ENCODE results near the gene AGFG1. TPM values are rescaled to one million over a fixed set of nuclear protein-coding genes. Genes with fewer than 3 reads are reported as not detected.

The AGFG1 gene
- total RNA-seq, 1 donor from 2014 or later, result 139 TPM

GRCh38 chr2:227450926-227451654, 20.9 kb upstream of the AGFG1 start:
- no peaks in the 10 kb centered on the region for H3K9me3 Mint-ChIP-seq
- no peak for DNase-seq (ENCODE audit: low spot score)
- H3K27ac Mint-ChIP-seq, result no peak overlapping the region
- intact Hi-C loops (cut with micrococcal nuclease), result no loop called here
- peaks cover 8% of the 10 kb centered on the region for H3K4me1 Mint-ChIP-seq (ENCODE audit: low read depth)
- H3K36me3 Mint-ChIP-seq (ENCODE audit: low read depth), result no peaks in the 10 kb centered on the region
- no peaks in the 10 kb centered on the region for H3K27me3 Mint-ChIP-seq (ENCODE audit: low read depth)
- no peak overlapping the region for H3K4me3 Mint-ChIP-seq (ENCODE audit: low read depth)

DNA sequence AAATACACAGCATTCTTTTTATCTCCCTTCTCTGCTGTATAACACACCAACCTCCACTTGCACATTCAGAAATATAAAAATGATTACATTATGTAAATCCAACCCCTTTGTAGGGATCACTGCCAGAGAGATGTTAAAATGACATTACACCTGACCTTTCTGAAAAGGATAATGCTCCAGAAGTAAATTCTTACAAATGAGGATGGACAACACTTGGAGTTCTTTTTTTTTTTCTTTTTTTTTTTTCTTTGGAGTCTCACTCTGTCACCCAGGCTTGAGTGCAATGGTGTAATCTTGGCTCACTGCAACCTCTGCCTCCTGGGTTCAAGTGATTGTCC, 20.3 kb upstream of the AGFG1 start:
- no peaks in the 10 kb centered on the region for H3K36me3 Mint-ChIP-seq (ENCODE audit: low read depth)
- H3K4me3 Mint-ChIP-seq (ENCODE audit: low read depth), result no peak overlapping the region
- no peaks in the 10 kb centered on the region for H3K27me3 Mint-ChIP-seq (ENCODE audit: low read depth)
- H3K9me3 Mint-ChIP-seq, result no peaks in the 10 kb centered on the region
- intact Hi-C loops (cut with micrococcal nuclease), result no loop called here
- DNase-seq (ENCODE audit: low spot score), result no peak
- H3K27ac Mint-ChIP-seq, result no peak overlapping the region
- H3K4me1 Mint-ChIP-seq (ENCODE audit: low read depth), result peaks cover 12% of the 10 kb centered on the region

GRCh38 chr2:227453810-227454209, 18.1 kb upstream of the AGFG1 start:
- Mint-ChIP-seq H3K4me3 (ENCODE audit: low read depth) (no peak overlapping the region), H3K9me3 (no peaks in the 10 kb centered on the region), H3K4me1 (ENCODE audit: low read depth) (peaks cover 18% of the 10 kb centered on the region), H3K27ac (no peak overlapping the region), H3K27me3 (ENCODE audit: low read depth) (no peaks in the 10 kb centered on the region), H3K36me3 (ENCODE audit: low read depth) (no peaks in the 10 kb centered on the region)
- intact Hi-C loops (cut with micrococcal nuclease), result no loop called here
- no peak for DNase-seq (ENCODE audit: low spot score)

- H3K4me3 Mint-ChIP-seq (ENCODE audit: low read depth), result no peak overlapping the region
- no peak overlapping the region for H3K27ac Mint-ChIP-seq
- H3K27me3 Mint-ChIP-seq (ENCODE audit: low read depth), result no peaks in the 10 kb centered on the region
- no peaks in the 10 kb centered on the region for H3K36me3 Mint-ChIP-seq (ENCODE audit: low read depth)
- H3K9me3 Mint-ChIP-seq, result no peaks in the 10 kb centered on the region
- intact Hi-C loops (cut with micrococcal nuclease), result no loop called here
- no peak for DNase-seq (ENCODE audit: low spot score)
- H3K4me1 Mint-ChIP-seq (ENCODE audit: low read depth), result peaks cover 20% of the 10 kb centered on the region
Measured at GRCh38 chr2:227454323-227454860, 17.6 kb upstream of the AGFG1 start.

GRCh38 chr2:227455200-227455599, 16.8 kb upstream of the AGFG1 start:
- DNase-seq (ENCODE audit: low spot score), result no peak
- H3K9me3 Mint-ChIP-seq, result no peaks in the 10 kb centered on the region
- H3K36me3 Mint-ChIP-seq (ENCODE audit: low read depth), result no peaks in the 10 kb centered on the region
- intact Hi-C loops (cut with micrococcal nuclease), result no loop called here
- H3K4me3 Mint-ChIP-seq (ENCODE audit: low read depth), result no peak overlapping the region
- H3K27ac Mint-ChIP-seq, result no peak overlapping the region
- H3K4me1 Mint-ChIP-seq (ENCODE audit: low read depth), result peaks cover 25% of the 10 kb centered on the region
- no peaks in the 10 kb centered on the region for H3K27me3 Mint-ChIP-seq (ENCODE audit: low read depth)

DNA sequence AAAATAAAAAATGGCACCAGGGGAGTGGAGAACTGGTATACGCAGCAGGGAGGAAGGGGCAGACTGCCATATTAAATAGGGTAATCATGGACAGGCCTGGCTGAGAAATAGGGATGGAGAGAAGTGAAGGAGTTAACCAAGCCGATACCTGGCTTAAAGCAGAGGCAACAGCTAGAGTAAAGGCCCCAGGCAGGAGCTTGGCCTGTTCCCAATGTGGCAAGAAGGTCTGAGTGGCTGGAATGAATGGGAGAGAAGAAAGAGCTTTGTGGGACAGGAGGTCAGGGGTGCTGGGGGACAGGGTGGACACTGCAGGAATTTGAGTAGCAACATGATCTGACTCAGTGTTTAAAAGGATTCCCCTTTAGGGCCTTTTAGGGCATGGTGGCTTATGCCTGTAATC, 15.9 kb upstream of the AGFG1 start:
- Mint-ChIP-seq H3K9me3 (no peaks in the 10 kb centered on the region), H3K4me3 (ENCODE audit: low read depth) (no peak overlapping the region), H3K27ac (peak overlapping the region; percentile 49), H3K27me3 (ENCODE audit: low read depth) (no peaks in the 10 kb centered on the region), H3K4me1 (ENCODE audit: low read depth) (peaks cover 32% of the 10 kb centered on the region), H3K36me3 (ENCODE audit: low read depth) (no peaks in the 10 kb centered on the region)
- intact Hi-C loops (cut with micrococcal nuclease), result no loop called here
- no peak for DNase-seq (ENCODE audit: low spot score)

- Mint-ChIP-seq H3K4me3 (ENCODE audit: low read depth) (no peak overlapping the region), H3K4me1 (ENCODE audit: low read depth) (peaks cover 35% of the 10 kb centered on the region), H3K9me3 (no peaks in the 10 kb centered on the region), H3K27ac (no peak overlapping the region), H3K36me3 (ENCODE audit: low read depth) (no peaks in the 10 kb centered on the region), H3K27me3 (ENCODE audit: low read depth) (no peaks in the 10 kb centered on the region)
- intact Hi-C loops (cut with micrococcal nuclease), result no loop called here
- DNase-seq (ENCODE audit: low spot score), result no peak
Measured at GRCh38 chr2:227456772-227457171, 15.2 kb upstream of the AGFG1 start.

DNA sequence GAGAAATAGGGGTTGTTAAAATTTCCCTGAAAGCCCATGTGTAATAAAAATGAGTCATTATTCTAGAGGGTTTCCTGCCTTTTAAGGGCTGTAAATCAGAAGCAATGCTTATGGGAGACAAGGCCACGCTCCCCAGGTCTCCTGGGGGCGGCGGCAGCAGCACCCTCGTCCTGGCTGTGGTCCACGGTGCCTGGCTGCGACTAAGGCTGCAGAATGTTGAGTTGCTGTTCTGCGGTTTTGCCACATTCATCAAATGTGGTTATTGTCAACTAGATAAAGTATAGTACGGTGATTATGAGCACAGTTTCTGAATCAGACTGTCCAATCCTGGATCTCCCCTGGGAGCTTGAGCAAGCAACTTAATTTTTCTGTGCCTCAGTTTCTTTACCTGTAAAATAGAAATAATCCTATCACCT, 11.9 kb upstream of the AGFG1 start:
- Mint-ChIP-seq H3K27ac (peak overlapping the region; percentile 88), H3K9me3 (no peaks in the 10 kb centered on the region)

DNA sequence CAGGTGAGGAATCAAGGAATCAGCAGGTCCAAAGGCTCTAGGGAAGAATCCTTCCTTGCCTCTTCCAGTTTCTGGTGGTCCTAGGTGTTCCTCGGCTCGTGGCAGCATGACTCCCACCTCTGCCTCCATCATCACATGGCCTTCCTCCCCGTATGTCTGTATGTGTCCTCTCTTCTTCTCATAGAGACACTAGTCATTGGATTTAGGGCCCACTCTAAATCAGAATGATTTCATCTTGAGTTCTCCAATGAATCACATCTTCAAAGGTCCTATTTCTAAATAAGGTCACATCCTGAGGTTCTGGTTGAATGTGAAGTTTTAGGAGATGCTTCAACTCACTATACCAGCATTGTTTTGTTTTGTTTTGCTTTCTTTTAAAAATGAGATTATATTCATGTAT, 11.1 kb upstream of the AGFG1 start:
- intact Hi-C loops (cut with micrococcal nuclease), result loop anchor here (2.0 to 5.0 kb wide), 5 partner anchors 34 to 624 kb away; partner anchors contain the start of genes MFF and RHBDD1
- DNase-seq (ENCODE audit: low spot score), result no peak
- peak overlapping the region; percentile 88 for H3K27ac Mint-ChIP-seq

More for the DNA sequence above, 11.9 kb upstream of the AGFG1 start:
- Mint-ChIP-seq H3K27me3 (ENCODE audit: low read depth) (no peaks in the 10 kb centered on the region), H3K4me3 (ENCODE audit: low read depth) (peak overlapping the region; percentile 27), H3K4me1 (ENCODE audit: low read depth) (peaks cover 61% of the 10 kb centered on the region), H3K36me3 (ENCODE audit: low read depth) (peaks cover 3% of the 10 kb centered on the region)
- peak; percentile 45 for DNase-seq (ENCODE audit: low spot score)
- intact Hi-C loops (cut with micrococcal nuclease), result loop anchor here (2.0 to 5.0 kb wide), 5 partner anchors 33 to 623 kb away; partner anchors contain the start of genes MFF and RHBDD1

DNA sequence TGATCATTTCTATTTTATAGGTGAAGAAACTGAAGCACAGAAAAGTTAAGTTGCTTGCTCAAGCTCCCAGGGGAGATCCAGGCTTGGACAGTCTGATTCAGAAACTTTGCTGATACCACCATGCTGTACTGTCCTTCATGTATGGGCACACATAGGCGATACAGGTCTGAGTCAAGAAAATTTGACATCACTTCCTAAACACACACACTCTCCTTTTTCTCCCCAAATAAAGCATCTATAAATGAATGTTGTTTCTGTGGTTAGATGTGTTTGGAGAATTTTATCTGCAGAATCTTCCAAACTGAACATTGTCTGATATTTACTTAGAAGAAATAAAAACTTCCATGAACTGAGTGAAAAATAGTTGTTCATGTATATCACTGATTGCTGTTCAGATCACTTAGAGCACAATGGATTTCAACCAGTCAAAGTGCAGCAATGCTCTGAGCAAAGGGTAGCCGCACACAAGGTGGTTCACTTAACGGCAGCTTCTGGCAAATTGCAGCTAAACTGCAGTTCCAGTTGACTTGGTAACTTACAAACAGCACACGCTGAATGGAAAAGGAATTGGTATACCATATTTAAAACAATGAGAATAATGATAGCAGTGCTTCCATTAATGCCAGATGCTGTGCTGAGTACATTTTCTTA, 10.0 kb upstream of the AGFG1 start:
- Mint-ChIP-seq H3K36me3 (ENCODE audit: low read depth) (peaks cover 3% of the 10 kb centered on the region), H3K4me3 (ENCODE audit: low read depth) (peak overlapping the region; percentile 49), H3K27me3 (ENCODE audit: low read depth) (no peaks in the 10 kb centered on the region), H3K9me3 (no peaks in the 10 kb centered on the region), H3K27ac (peak overlapping the region; percentile 88), H3K4me1 (ENCODE audit: low read depth) (peaks cover 62% of the 10 kb centered on the region)
- intact Hi-C loops (cut with micrococcal nuclease), result loop anchor here (1.0 to 5.0 kb wide), 8 partner anchors 10 to 625 kb away; partner anchors contain the start of genes AGFG1, MFF and RHBDD1
- no peak for DNase-seq (ENCODE audit: low spot score)

More for the DNA sequence above, 11.1 kb upstream of the AGFG1 start:
- Mint-ChIP-seq H3K36me3 (ENCODE audit: low read depth) (peaks cover 3% of the 10 kb centered on the region), H3K4me3 (ENCODE audit: low read depth) (no peak overlapping the region), H3K9me3 (no peaks in the 10 kb centered on the region), H3K27me3 (ENCODE audit: low read depth) (no peaks in the 10 kb centered on the region), H3K4me1 (ENCODE audit: low read depth) (peaks cover 61% of the 10 kb centered on the region)

DNA sequence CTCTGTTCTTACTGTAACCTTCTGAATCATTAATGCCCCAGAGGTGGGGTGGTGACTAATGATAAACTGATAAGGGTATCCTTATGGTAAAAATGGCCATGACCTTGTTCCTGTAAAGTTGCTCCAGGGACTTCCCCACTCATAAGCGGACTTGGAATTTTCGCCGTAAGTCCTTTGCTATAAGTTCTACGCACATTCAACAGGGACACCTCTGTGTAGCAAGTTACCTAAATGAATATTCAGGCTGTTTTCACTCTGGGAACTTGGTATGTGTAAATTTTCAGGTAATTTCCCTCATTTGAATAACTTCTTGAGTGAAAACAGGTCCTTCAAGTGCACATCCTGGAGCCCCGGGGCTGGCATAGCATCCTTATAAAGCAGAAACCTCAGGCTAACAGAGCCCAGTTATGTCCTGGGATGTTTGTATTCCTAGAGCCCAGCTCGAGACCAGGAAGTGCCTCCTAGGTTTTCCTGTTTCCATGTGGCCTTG, 9.4 kb upstream of the AGFG1 start:
- Mint-ChIP-seq H3K36me3 (ENCODE audit: low read depth) (peaks cover 3% of the 10 kb centered on the region), H3K9me3 (no peaks in the 10 kb centered on the region), H3K27ac (peak overlapping the region; percentile 88), H3K27me3 (ENCODE audit: low read depth) (no peaks in the 10 kb centered on the region), H3K4me3 (ENCODE audit: low read depth) (no peak overlapping the region), H3K4me1 (ENCODE audit: low read depth) (peaks cover 63% of the 10 kb centered on the region)
- intact Hi-C loops (cut with micrococcal nuclease), result loop anchor here (1.0 to 5.0 kb wide), 5 partner anchors 10 to 625 kb away; partner anchors contain the start of genes AGFG1 and RHBDD1
- no peak for DNase-seq (ENCODE audit: low spot score)

DNA sequence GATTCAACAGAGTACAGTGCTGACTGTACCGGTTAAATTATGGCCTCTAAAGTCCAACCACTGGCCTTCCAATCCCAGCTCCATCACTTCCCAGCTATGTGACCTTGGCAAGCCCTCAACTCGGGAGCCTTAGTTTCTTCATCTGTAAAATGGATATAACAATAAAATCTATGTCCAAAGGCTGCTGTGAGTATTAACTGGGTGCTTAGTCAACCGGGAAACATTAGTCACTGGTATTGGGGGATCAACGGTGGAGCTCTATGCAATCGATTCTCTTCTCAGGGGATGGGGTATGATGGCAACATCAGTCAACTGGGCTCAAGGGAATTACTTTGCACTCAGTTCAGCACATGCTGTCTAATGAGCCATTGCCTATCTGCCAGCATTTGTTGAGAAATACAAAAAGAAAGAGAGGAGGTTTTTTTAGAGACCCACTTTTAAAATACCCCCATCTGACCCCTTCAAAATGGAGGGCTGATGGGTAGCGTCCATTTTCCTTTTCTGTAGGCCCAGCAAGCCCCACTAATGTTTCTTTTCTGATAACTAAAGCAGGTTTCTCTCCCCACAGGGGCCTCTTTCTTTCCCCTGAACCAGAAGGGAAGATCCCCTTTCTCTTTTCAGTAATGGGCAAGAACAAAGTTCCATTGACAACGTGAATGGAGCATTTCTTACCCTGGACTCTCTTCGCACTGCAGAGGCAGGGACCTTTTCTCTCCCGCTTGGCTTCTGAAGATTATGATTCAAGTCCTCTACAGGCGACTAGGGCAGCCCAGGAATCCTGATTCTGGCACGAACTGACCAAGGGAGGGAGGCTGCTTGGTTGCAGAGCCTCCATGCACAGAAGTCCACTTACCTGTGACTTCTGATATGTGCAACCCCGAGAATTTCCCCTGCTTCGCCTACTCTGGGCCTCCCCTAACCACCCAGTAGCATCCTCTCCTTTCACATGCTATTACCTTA, 8.7 kb upstream of the AGFG1 start:
- Mint-ChIP-seq H3K27me3 (ENCODE audit: low read depth) (no peaks in the 10 kb centered on the region), H3K4me3 (ENCODE audit: low read depth) (peak overlapping the region; percentile 50), H3K27ac (peak overlapping the region; percentile 88), H3K9me3 (no peaks in the 10 kb centered on the region), H3K36me3 (ENCODE audit: low read depth) (peaks cover 3% of the 10 kb centered on the region), H3K4me1 (ENCODE audit: low read depth) (peaks cover 64% of the 10 kb centered on the region)
- intact Hi-C loops (cut with micrococcal nuclease), result loop anchor here (1.0 to 5.0 kb wide), 5 partner anchors 9 to 626 kb away; partner anchors contain the start of genes AGFG1 and RHBDD1
- DNase-seq (ENCODE audit: low spot score), result no peak
